Measurements from ENCODE around the gene CCDC102A.

The CCDC102A gene

DNA sequence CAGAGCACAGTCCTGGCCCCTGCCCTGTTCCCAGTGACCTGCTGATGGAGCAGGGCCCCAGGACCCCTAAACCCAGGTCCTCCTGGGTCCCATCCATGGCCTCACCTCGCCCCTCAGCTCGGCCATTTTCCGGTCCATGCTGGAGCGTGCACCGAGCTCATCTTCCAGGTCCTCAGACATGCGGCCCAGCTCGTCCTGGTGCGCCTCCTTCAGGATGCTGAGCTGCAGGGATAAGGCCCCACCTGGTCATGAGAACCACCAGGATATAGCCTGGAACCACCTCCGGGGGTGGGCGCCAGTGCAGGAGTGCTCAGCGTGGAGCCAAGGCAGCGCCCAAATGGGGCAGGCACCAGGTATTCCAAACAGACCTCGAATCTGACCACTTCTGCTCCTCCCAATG, 17.9 kb downstream of the CCDC102A start:
- DNase-seq (ENCODE audit: low spot score): no peak

DNA sequence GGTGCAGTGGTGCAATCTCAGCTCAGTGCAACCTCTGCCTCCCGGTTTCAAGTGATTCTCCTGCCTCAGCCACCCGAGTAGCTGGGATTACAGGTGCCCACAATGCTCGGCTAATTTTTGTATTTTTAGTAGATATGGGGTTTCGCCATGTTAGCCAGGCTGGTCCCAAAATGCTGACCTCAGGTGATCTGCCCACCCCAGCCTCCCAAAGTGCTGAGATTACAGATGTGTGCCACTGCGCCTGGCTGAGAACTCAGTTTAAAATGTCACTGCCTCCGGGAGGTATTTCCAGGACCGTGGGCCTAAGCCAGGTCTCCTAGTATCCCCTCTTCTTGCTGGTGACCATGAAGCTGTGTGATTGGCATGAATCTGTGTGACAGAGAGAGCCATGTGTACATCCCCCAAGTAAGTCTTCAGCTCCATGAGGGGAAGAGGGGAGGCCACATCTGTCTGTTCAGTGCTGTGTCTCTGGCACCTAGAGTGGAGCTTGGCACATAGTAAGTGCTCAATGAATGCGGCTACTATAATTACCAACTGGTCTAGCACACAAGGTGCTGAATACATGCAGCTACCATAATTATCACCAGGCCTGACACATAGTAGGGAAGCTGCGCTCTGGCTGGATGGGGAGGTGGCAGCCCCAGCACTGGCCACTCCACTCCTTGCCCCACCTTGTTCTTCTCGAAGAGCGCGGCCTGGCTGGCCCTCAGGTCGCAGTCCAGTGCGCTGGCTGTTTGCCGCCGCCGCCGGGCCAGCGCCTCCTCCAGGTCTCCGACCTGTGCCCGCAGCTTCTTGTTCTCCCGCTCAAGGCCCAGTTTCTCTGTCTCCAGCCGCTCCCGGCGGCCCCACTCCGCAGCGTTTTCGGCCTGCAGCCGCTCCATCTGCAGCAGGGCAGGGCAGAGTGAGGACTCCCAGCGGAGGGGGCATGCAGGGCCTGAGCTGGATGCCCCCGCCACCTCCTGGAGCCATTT, 18.7 kb downstream of the CCDC102A start:
- DNase-seq (ENCODE audit: low spot score): no peak

DNA sequence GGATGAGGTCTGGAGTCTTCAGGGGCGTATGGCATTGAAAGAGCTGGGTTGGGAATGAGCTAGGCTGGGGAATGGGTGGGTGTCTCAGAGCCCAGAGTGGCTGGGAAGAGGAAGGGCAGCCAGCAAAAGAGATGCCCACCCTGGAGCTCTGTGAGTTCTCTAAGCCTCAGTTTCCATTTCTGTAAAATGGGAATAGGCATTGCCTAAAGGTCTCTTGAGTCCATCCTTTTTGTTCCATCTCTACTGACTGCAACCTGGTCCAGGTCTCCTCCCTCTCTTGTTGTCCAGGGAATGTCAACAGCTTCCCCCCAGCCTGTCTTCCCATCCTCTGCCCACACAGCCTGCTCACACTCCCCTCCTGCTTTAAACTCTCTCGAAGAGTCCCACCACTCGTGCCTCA, 19.6 kb downstream of the CCDC102A start:
- DNase-seq (ENCODE audit: low spot score): no peak

DNA sequence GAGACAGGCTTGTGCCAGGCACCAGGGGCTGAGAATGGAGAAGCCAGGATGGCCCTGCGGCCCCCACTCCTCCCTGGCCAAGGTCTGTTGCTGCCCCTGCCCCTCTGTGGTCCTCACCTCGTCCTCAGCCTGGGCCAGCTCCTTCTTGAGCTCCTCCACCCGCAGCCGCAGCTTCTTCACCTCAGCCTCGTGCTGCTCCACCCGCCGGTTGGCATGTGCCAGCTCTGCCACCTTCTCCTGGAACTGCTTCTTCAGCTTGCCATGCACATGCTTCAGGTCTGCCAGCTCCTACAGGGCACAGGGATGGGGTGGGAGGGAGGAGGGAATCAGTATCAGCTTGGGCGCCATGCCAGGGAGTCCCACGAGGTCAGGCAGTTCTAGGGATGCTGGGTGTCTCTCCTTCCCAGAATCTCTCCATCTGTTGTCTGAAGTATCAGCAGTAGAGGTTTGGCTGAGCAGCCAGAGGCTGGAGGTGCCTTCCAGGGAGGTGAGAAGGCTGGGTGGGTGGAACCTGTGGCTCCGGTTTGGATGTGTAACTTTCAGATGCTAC, 20.1 kb downstream of the CCDC102A start:
- no peak for DNase-seq (ENCODE audit: low spot score)

DNA sequence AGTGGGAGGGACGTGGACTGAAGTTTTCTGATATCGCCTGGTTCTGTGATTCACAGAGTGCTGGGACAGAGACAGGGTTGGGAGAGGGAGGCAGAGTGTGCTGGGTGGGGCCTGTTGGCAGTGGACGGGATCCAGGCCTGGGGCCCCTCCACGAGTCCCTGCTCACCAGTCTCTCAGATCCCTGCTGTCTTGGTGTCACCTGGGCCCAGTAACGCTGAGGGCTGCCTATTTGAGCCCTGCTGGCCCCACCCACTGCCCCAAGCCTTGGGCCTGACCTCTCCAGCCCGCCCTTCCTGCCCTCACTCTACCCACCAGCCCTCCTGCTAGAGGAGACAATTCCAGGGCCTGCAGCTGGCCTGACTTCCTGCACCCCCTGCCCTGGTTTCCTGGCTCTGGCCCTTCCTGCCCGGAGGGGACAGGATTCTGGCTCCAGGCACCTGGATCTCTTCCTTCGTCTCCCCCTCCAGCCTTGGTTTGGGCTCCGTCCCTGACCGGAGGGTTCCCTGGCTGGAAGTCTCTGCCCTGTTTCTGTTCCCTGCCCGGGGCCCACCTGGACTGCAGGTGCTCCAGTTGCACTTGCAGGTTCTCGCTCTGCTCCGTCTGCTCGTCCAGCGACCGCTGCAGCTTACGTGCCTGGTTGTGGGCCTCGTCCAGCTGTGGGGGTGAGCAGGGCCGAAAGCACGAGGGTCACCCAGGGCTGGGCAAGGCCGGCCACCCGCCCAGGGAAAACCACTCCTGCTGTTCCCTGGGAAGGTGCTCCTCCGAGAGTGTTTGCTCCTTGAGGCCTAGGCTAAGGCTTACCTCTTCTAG, 21.4 kb downstream of the CCDC102A start:
- DNase-seq (ENCODE audit: low spot score): no peak

DNA sequence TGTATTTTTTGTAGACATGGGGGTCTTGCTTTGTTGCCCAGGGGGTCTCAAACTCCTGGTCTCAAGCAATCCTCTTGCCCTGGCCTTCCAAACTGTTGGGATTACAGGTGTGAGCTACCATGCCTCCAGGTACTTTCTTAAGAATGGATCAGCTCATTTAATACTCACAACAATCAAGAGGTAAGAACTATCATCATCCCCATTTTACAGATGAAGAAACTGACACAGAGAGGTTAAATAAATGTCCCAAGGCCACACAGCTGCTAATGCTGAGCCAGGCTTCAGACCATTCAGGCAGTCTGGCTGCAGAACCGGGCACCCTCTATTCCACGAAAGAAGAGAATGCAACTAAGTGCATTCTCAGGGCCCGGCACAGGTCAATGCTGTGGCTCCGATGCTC, 22.0 kb downstream of the CCDC102A start:
- no peak for DNase-seq (ENCODE audit: low spot score)

DNA sequence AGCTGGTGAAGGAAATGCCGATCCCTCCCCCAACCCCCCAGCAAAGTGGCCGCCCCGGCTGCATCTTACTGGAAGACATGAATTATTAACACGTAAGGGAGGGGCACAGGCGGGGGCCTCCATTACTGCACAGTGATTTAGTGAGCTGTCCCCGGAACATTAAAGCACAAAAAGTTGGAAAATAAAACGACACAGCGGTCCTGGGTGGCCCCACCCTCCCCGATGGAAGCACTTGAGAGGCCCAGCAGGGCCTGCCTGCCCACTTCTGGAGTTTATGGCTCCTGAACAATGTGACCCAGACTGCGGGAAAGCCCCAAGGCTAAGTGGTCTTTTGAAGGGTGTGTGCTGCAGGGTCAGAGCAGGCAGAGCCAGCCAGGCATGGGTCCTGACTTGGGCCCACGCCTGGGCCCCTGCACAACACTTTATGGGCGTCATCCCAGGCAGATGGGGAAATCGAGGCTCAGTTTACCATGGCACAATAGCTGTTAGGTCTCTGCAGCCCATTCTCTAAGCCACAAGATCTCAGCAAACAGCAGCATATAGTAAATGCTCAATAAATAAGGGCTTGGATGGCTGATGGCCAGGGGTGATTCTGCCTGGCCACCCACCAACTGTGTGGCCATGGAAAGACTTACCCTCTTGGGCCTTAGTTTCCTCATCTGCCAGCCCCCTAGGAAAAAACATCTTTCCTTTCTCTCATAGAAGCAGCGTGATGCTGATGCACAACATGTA, 22.8 kb downstream of the CCDC102A start:
- DNase-seq (ENCODE audit: low spot score): no peak

DNA sequence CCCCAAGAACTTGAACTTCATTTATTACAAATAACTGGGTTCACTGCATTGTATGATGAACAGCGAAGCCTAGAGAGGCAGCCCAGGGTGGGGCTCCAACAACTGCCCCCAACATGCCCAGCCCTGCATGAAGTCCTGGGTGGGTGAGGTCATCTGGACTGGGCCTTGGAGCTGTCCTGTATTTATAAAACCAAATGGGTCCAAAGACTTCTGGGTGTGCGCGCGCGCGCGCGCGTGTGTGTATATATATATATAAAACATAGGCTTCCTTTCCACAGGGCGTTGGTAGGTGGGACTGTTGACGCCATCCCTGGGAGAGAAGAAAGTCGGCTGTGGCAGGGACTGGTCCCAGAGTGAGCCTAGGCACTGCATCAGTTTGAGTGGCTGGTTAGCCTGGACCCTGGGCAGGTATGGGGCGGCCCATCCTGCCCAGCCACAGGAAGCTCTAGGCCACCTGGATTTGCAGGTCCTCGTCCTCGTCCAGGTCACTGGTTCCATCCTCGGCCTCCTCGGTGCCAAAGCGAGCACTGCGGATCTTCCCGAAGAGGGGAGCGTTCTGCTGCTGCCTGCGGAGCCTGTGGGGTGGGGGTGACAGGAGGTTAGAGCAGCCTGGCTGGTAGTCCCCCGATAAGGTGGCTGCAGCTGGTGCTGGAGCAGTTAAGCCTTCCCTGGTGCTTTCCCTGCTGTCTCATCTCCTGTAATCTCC, 23.9 kb downstream of the CCDC102A start:
- DNase-seq (ENCODE audit: low spot score): no peak

DNA sequence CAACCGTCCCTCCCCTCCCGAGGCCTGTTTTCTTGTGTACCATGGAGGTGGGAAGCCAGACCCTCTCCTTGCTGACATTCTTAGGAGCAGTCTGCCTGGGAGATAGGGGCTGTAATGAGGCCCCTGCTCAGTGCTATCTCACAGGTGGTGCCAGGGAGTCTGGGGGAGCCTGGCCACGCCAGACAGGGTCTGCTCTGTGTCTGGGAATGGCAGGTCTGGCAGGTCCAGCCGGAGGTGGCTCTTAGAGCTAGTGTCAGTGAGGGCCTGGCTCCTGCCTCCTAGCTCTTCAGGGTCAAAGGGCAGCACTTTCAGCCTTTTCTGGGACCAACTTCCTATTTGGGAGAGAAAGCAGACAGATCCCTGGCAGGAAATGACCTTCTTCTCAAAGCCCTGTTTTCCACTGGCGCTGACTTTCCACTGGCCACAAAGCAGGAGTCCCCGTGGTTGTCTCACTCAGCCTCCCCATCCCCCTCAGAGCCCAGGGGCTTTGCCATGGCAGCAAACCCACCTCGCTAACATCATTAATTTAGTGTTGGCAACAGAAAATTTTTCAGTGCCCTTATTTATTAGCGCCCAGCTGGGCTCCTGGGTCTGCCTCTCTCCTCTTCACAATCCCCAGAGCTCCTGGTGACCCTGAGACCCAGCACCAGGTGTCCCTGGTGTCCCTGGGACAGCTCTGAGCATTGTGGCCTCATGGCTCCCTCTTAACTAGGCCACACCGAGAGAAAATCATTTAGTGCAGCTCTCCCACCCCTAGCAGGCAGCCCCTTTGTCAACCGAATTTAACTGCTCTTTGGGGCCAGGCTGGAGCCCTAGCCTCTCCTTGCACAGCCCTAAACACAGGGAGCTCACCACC, 26.1 kb downstream of the CCDC102A start:
- DNase-seq (ENCODE audit: low spot score): no peak

DNA sequence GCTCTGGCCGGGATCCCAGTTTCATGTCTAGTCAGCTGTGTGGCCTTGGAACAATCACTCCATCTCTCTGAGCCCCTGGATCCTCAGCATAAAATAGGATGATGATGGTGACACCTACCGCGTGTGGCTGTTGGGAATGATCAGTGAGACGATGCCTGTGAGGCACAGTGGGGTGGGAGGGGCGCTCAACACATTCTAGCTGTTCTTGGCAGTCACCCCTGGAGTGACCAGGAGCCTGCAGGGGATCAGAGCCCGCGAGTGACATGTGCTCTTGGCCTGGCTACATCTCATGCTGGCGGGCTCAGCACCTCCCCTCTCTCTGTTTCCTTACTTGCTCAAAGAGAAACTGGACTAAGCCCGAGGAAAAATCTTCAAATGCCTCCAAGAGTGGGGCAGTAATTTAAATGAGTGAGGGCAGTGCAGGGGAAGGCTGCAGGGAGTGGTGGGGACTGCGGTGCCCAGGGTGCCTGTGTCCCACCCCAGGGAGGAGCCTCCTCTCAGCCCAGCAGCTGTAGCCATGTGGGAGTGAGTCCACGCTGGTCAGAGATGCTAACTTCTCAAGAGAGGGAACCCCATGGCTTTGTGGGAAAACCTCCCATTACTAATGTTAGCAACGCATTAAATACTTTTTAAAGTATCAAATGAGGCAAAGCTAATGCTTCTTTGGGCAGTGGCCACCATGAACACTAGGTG, 27.0 kb downstream of the CCDC102A start:
- DNase-seq (ENCODE audit: low spot score): no peak

DNA sequence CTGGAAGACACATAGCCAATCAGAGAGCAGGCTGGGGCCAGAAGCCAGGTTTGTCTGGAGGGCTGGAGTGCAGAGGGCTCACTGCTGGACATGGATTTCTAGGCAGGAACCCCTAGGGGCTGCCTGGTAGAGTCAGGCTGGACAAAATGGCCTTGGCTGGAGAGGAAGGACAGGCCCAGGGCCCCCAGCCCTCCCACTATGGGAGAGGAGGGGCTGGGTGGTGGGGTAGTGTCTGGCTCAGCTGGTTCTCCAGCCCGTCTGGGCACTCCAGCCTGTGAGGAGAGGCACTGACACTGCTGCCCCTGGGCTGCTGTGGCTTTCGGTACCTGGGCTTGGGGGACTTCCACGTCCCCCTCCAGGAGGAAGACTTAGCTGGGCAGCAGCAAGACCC, 28.3 kb downstream of the CCDC102A start:
- DNase-seq (ENCODE audit: low spot score): no peak

DNA sequence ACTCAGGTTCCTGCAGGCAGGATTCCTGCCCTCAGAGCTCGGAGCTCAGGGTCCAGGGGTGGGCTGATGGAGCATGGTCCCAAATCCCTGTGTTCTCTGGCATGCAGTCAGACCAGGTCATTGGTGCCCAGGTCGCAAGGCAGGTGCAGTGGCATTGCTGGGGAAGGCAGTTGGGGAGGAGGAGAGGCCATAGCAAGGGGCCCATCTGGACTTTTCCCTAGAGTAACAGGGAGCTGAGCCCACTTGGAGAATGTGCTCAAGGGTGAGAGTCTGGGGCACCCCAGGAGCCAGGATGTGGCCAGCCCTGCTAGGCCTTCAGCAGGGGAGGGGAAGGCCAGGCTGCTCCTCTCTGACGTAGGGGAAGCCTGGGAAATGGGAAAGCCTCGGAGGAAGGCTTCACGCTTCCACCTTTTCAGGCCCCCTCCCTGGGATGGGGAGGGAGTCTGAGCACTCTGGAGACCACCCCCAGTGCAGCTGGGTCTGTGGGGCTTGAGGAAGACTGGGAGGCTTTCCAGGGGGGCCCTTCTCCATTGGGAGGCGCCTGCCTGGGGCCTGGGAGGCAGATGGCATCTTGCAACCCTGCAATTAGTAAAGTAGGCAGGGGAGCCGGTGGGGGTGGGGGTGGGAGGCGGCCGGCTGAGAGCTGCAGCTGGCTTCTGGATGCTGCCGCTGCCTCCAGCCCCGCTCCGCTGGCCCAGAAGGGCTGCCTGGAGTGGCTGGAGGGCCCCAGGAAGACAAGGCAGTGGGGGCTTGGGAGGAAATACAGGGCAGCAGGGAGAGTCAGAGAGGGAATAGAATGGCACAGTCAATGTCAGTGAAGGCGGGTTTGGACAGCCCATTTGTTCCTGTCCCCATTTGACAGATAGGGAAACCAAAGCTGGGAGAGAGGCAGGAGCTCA, 29.0 kb downstream of the CCDC102A start:
- no peak for DNase-seq (ENCODE audit: low spot score)

DNA sequence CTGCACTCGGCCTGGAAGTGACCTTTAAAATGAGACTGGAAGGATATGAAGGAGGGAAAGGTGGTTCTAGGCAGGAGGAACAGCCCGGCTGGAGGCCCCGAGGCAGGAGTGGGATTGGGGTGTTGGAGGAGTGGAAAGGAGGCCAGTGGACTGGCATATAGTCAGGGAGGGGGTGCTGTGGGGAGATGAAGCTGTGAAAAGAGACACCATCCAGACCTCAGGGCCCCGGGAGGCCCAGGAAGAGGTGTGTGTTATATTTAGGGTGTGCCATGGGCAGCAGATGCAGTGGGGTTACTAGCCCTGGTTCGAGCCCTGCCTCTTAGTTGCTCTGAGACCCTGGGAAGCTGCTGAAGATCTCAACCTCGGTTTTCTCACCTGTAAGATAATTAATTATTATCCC, 31.2 kb downstream of the CCDC102A start:
- DNase-seq (ENCODE audit: low spot score): no peak

DNA sequence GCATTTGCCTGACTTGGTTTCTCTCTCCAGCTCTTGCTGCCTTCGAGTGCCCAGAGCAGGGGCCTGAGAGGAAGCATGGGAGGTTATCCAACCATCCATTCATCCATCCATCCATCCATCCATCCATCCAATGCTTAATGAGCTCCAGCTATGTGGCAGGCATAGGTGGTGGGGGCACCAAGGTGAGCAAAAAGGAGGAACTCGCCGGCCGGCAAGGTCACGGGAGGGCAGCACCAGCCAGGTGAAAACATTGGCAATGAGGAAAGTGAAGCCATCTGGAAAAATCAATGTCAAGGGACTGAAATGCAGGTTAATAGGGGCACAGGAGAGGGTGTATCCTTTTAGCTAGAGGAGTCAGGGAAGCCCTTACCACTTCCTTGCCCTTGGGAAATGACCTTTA, 31.9 kb downstream of the CCDC102A start:
- no peak for DNase-seq (ENCODE audit: low spot score)

DNA sequence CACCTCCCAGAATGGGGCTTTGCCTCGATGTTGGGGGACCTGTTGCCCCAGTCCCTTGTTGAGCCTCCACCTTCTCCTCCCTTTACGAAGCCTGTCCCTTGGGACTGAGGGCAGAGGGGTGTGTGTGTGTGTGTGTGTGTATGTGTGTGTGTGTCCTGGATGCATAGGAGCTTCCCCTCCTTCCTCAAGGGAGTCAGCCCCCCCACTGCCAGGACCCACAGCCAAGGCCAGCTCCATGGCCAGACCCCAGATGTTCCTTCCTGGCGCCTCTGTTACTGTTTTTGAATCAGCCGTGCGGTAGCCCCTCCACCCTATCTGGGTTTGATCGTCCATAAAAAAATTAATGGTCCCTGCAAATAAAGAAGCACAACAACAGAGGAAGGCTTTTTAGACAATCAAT, 32.4 kb downstream of the CCDC102A start:
- no peak for DNase-seq (ENCODE audit: low spot score)

DNA sequence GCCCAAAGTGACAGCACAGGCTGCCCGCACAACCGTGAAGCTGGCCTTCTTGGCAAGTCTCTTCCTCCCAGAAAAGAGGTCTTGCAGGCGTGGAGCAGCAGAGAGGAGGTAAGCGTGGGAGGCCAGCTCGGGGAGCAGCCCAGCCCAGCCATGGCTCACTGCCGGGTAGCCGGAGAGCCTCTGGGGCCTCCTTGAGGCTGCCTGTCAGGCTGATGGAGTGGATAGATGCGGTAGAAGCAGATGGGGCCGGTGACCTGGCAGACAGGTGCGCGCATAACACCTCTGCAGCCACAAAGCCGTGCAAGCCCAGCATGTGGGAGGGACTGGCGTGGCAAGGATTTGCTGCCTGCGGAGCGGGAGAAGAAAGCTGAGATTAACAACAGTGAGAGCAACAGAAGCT, 33.0 kb downstream of the CCDC102A start:
- no peak for DNase-seq (ENCODE audit: low spot score)

DNA sequence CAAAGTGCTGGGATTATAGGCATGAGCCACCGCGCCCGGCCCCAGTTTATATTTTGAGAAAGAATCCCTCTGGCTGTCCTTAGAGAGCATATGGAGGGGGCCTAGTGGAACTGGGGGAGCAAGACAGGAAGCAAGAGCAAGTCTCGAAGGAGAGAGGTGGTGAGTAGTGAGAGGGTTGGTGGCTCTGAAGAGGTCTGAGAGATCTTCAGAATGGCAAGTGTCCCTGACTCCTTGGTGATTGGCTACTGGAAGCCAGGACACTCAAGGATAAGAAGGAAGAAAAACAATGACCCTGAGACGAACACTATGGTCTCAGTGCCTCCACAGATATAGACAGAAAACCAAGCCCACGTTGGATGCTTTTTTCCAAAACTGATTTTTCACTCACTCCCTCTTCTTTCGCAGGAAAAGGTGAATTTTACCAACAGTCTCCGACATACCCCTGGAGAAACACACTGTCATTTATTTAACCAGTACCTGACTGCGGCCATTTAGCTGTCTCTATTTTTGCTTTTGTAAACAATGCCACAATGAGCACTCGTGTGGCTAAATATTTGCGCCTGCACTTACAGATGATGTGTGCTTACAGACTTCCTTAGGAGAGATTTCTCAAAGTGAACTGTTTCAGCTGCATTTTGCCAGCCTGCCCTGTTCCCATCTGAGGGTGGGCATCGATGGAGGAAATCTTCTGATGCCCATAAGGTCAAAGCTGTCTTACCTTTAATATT, 34.2 kb downstream of the CCDC102A start:
- no peak for DNase-seq (ENCODE audit: low spot score)

DNA sequence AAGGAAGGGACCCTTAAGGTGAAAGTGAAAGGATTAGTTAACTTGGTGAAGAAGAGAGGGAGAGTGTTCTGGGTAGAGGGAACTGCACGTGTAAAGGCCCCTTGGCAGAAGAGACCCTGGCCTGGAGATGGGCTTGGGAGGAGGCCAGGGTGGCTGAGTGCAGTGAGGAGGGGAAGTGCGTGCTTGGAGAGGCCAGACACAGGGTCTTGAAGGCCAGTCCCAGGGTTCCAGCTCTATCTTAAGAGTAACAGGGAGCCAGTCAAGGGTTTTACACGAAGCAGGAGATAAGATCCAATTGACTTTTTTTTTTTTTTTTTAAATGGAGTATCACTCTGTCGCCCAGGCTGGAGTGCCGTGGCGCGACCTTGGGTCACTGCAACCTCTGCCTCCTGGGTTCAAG, 34.9 kb downstream of the CCDC102A start:
- DNase-seq (ENCODE audit: low spot score): no peak
